Activated CD4-positive, CD25-positive, alpha-beta regulatory T cell treated with anti-CD3 and anti-CD28 coated beads, Interleukin-2, amount 50 U/mL, for 16 hours (primary cell): Measurements from ENCODE around the gene SPO11.

Experiments used
- DNase-seq: peaks from one replicate; pipeline ENCODE4 v3.0.0-alpha.2; 2020; ENCODE audit warnings: low read depth, low spot score

The SPO11 gene, protein sequence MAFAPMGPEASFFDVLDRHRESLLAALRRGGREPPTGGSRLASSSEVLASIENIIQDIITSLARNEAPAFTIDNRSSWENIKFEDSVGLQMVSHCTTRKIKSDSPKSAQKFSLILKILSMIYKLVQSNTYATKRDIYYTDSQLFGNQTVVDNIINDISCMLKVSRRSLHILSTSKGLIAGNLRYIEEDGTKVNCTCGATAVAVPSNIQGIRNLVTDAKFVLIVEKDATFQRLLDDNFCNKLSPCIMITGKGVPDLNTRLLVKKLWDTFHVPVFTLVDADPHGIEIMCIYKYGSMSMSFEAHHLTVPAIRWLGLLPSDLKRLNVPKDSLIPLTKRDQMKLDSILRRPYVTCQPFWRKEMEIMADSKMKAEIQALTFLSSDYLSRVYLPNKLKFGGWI

DNA sequence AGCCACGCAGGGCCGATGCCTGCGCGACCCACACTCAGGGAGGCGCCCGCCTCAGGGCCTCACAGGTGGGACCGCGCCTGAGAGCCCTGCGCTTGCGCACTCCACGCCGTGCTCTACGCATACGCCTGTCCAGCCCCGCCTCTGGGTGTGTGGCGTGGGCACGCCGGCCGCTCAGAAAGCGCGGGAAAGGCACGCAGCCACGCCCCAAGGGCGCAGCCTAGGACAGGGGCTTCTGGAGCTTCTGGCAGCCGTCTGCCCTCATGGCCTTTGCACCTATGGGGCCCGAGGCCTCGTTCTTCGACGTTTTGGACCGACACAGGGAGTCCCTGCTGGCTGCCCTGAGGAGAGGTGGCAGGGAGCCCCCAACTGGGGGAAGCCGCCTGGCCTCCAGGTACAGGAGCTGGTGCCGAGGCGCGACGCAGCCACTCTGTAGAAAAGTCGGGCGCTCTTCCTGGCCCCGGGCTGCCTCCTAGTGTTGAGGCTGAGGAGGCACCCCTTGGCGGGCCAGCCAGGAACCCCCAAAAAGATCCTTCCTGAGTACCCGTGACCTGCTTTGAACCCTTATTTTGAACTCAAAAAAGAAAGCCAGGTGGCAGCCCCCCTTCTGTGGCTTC is at the start of gene SPO11:
TSS of gene SPO11 (plus strand) at position 196 of the 614 bp plus-strand sequence. CDS start at position 261, 65 bp downstream.
- DNase-seq, result no peak

DNA sequence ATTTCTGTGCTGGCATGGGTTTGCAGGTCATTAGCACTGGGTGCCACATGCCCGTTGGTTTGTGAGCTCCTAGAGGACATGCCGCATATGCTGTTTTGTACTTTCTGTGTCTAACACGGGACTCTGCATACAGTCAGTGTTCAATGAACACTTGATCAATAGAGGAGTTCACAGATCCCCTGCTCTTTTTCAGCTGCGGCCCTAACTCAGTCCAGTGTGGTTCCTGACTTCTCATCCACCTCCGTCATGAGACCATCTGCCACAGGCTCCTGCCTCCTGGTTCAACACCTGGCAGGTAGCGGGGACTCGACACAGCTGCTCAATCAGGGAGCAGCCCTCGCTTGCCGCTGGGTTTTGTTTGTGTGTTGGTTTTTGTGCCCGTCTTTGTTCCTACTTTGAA is 49.4 kb upstream of the SPO11 start:
- DNase-seq, result no peak

DNA sequence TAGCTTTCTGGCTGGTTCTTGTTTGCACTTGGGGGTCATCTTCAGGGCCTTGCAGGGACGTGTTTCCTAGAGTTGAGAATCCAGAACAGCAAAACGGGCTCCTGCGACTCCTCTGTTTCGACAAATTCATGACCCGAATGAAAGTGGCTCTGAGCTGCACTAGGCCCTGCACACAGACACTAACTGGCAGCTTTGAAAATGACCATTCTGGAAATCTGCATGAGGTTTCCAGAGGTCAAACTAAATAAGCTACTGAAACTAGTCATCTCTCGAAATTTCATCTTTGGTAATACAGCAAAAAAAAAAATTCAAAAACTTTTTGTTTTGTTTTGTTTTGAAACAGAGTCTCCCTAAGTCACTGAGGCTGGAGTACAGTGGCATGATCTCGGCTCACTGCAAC is 47.7 kb upstream of the SPO11 start:
- DNase-seq, result no peak

DNA sequence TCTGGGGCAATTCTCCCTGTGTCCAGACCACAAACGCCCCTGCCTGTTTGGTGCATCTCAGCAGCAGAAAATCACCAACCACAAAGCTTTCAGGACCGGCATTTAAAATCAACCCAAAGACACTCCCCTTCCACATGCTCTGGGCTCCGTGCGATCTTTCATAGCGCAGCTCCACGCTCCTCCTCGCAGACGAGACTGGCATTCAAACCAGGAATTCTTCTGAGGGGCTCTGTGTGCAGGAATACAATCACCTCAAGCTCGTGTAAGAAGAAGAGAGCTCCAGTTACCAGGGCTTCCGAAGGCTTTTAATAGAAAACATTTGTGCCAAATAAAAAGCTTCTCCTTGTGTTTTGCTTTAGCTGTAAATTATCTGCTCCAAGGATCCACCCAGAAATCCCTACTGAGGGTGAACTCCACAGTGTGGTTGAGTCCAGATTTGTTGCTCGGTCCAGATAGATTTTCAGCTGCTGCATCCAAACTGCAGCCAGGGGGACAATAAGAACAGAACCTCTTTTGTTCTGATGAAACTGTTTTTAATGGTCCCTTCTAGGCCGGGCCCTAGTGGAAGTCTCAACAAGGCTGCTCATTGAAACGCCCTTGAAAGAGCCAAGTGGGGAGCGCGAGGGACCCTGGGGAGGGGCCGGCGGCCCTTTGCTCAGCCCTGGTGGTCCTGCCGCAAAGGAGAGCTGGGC is 46.8 kb upstream of the SPO11 start:
- DNase-seq, result no peak

DNA sequence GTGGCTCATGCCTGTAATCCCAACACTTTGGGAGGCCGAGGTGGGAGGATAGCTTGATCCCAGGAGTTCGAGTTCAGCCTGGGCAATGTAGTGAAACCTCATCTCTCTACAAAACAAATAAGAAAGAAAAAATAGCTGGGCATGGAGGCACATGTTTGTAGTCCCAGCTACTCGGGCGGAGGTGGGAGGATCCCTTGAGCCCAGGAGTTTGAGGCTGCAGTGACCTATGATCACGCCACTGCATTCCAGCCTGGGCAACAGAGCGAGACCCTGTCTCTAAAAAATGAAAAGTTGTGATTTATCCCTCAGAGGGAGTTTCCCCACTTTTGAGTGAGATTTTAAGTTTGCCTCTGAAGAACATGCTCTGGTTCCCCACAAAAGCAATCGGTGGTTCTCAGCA is 45.7 kb upstream of the SPO11 start:
- no peak for DNase-seq

DNA sequence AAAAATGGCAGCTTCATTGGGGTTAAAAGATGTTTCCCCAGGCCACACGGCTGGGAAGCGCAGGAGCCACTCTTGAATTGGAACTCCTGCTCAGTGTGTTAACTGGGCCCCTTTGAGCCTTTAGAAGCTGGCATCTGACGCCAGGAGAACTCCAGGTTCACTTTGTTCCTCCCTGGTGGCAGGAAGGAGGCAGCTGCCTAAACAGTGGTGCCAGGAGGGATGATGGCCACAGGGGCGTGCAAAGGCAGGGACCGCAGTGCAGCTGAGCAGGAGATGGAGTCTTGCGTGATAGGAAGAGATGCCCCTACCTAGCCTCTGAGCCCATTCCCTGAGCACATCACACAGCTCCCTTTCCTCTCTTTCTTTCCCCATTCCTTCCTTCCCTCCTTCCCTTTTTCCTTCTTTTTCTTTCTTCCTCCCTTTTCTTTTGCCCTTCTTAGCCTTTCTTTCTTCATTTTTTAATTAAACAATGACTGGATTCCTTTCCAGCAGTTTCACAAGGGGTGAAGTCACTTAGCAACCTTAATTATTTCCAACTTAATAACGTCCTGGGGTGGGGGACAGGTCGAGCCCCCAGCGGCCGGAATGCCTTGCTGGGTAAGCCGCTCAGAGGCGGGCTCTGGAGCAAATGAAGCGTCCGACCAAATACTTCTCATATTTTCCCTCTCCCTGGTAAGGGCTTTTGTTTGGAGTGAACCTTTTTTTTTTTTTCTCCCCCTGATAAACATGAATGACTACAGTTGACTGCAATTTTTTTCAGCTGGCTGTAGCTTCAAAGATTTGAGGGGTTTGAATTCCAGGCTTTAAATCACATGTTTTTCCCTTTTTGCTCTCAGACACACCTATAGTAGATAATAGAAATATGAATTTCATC is 42.4 kb upstream of the SPO11 start:
- no peak for DNase-seq

DNA sequence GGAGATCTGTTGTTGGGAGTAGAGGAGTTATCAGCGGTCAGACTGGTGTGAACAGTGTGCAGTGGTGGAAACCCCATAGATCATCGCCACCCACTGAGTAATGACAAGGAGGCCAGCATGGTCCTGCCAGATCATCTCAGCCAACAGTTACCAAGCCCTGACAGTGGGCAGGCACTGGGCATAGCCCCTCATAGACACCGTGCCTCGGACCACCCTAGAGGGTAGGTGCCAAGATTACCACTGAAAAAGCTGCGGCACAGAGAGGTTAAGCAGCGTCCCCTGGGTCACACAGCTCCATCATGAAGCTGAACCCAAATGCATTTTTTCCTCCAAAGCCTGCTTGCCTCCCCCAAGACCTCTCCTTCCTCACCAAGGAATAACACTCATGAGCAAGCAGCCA is 41.7 kb upstream of the SPO11 start:
- no peak for DNase-seq

DNA sequence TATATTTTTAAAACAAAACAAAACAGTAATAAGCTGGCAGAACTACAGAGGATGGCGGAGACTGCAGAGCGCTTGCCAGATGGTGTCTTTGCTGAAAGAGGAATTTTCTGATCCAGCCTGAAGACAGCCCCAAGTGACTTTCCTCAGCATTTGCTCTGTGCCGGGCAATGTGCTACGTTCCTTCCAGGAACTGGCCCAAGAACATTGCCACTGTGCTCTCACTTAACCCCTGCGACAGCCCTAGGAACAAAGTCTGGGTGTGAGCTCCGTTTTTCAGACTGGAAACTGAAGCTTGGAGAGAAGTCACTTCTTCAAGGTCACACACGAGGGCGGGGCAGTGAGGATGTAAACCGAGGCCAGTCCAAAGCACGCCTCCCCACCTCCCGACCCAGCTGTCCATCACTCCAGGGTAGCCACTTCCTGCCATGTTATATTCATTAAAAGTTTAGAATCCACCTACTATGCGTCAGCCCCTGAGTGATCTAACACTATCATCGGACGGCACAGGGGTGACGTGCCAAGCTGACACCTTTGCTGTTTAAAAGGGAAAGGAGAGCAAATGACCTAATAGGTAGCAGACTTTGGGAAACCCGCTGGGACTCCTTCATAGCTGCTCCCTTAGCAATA is 40.8 kb upstream of the SPO11 start:
- DNase-seq, result no peak

DNA sequence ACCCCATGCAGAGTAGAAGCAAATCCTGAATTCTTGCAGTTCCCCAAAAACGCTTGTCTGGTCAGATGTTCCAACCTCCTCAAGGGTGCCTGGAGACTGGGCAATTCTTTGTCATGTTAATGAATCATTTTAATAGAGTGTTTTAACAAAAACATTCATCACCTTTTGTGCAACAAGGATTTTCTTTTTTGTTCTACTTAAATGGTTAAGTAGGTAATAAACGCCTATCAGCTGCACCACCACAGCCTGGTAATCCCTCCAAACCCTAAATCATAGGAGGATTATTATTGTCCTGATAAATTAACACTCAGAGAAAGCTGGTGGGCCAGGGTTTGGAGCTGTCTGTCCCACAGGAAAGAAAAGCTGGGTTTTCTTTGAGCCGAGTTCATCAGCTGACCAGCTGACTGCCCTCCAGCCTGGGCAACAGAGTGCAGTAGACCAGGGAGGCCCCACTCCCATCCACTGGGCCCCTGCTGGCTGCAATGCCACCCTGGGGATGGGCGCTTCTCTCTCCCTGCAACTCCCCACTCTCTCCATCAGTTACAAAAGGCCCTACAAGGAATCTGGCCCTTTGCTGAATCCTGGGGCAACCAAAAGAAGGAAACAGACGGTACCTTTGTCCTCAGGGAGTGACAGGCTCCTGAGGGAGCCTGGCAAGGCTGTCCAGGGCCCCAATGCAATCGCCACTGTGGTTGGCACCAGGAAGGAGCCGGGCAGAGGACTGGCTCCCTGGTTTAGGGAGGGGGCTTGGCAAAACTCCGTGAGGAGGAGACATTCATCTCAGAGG is 40.0 kb upstream of the SPO11 start:
- DNase-seq, result no peak

DNA sequence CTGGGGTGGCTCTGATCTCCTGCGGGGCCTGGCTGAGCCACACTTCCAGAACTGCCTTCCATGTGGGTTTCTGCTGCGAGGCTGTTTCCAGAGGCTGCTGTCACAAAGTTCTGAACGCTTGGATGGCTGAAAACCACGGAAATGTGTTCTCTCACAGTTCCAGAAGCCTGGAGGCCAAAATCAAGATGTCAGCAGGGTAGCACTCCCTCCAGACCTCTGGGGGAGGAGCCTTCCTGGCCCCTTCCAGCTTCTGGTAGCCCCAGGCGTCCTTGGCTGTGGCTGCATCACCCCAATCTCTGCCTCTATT is 39.5 kb upstream of the SPO11 start:
- no peak for DNase-seq

DNA sequence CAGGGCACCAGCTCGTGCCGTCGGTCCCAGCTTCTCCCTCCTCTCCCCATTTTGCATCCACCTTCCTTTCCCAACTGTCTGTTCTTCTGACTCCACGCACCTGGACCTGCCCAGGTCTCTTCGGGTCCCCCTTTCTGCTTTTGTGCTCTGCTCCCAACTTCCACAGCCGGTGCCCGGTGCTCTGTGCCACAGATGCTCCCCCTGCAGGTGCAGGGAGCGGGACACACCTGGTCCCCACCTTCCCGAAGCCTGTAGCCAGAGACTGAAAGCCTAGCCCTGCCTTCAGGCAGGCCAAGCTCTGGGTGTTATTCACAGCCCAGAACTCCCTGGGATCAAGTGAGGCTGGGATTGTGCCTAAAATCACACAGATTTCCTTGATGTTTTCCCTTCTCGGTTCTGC is 38.6 kb upstream of the SPO11 start:
- DNase-seq, result no peak

DNA sequence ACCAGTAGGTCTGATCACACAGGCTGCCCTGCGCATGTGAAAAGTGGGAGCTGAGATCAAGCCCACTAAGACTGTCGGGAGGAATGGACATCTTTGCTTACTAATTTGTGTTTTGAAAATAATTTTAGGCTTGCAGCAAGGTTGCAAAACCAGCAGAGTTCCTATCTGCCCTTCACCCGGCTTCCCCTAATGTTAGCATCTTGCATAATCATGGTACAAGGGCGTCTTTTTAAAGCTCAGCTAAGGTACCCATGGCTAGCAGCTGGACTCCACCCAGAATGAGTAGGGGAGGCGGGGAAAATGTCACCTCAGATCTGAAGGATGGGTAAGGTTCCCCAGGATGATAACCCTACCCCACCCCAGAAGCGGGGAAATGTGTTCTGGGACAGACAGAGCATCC is 37.9 kb upstream of the SPO11 start:
- no peak for DNase-seq

DNA sequence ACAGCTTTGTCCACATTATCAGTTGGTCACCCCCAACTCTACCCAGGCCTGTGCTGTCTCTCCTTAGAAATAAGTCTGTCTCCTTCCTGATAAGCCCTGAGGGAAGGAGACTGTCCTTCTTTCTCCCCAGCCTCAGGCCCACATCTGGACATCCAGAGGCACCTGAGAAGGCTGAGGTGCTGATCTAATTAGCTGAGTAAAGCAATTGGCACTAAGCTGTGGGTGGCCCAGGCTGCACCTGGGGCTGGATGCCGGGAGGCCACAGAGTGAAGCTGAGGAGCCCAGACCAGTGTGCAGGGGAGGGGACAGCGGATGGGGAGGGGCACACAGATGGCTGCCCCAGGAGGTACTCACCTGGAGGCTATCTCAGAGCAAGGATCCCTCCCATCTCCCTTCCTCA is 37.0 kb upstream of the SPO11 start:
- no peak for DNase-seq

DNA sequence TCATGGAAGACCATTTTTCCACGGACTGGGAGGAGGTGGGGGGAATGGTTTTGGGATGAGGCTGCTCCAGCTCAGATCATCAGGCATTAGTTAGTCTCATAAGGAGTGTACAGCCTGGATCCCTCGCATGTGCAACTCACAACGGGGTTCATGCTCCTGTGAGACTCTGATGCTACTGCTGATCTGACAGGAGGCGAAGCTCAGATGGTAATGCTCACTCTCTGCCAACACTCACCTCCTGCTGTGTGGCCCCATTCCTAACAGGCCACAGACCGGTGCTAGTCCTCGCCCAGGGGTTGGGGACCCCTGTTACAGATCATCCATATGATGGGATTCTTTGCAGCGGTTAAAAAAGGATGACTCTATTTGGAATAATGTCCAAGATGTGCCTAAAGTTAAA is 35.6 kb upstream of the SPO11 start:
- DNase-seq, result no peak

DNA sequence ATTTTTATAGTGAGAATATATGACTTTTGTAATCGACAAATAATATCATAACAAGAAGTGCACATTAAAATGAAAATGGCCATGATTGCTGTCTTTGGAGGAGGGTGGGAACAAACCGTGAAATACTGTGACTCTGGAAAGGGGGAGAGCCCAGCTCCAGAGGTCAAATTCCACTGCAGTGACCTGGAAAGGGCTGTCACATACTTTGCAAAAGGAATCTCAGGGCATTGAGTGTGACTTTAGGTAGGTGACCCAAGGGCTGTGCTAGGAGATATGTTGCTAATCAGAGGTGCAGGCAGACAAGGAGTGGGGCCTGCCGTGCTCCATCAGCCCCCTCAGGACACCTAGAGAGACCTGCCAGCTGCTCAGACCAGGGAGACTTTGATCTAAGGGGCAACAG is 35.1 kb upstream of the SPO11 start:
- no peak for DNase-seq

DNA sequence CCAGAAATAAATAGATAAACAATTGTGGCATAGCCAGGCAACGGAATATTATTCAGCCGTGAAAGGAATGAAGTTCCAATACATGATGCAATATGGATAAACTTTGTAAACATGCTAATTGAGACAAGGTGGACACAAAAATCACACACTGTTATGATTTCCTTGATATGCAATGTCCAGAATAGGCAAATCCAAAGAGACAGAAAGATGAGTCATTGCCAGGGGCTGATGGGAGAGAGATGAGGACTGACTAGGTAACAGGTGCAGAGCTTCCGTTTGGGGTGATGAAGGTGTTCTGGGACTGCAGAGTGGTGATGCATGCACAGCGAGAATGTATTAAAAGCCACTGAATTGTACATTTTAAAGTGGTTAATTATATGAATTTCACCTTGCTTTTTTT is 31.1 kb upstream of the SPO11 start:
- no peak for DNase-seq

DNA sequence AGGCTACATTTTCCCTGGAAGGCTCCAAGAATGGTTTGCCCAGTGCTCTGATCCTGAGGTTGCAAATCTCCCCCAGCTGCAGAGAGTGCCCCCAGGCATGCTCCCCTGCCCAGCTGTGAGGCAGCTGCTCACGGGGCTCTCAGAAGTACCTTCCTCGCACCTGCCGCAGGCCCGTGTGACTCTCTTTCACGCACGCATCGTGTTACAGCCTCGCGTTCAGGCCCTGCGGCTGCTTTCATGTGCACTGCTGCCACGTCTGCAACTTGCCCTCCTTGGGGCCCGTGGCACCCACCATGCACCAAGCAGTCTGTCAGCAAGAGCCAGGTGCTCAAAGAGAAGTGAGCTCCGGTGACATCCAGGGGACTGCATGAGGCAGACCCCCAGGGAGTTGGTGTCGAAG is 28.6 kb upstream of the SPO11 start:
- no peak for DNase-seq

DNA sequence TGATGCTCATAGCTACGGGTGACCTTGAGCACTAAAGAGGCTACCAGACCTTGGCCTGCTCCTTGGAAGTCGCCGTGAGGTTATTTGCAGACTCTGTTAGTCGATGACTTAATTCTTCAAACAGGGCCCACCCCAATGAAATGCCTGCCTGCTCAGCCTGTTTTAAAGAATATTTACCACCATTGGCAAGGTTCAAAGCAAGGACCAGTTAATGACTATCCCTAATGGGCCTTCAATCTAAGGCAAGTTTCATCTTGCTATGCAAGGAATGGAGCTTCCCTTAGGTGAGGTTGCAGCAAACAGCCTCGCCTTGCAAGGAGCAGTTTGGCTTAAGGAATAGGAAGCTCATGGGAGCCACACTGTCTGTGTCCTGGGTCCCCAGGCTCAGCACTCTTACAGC is 22.9 kb upstream of the SPO11 start:
- DNase-seq, result no peak

DNA sequence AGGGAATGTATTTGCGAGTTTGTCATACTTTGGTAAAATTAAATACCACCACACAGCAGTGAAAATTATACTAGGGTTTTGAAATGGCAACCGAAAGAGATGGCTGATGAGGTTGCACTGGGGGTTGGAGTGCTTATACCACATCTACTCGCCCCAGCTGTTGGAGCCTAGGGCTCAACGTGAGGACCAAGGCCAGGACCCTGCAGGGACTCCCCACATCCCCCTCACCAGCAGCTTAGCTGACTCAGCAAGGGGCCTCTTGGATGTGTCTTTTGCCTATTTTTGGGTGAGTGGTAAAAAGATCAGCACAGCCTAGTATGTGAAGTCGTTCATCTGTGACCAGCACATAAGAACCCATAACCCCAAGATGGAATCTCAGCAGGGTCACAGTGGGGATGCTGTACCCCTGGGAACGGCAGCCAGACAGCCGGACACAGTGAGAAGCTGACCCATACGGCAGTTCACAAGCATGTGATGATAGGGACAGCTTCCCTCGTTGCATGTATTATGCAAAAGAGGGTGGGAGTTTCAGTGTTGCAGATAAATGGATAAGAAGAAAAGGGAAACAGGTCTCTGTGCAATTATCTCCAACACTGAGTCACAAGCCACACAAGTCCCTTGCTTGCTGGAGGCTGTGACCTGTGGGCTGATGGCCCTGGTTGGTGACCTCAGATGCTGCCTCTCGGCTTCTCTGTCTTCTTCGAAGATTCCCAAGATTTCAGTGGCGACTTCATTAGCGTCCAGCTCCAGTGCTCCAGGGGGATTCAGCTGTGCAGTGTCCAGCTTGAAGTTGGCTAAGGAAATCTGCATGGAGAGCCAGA is 20.9 kb upstream of the SPO11 start:
- DNase-seq, result no peak

DNA sequence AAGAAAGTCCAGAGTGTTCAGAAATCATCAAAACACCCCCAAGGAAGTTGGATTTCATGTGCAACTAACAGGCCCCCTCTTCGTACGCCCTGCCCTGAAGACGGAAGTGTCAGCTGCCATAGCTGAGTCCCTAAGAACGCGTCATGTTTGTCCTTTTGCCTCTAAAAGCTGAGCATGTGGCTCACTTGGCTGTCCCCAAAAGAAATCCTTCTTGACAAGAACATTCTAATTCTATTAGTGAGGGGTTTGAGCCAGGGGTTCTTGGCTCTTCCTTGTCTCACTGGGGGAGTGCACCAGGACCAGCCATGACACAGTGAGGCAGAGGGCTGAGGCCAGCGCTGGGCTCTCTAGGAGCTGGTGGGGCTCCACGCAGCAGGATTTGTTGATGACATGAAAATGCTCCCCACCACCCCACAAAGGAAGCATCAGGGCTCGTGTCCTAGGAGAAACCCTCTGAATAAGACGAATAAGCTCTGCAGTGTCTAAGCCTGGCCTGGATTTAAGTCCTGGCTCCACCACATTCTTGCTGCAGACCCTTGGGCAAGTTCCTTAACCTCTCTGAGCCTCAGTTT is 20.0 kb upstream of the SPO11 start:
- DNase-seq, result no peak
